DMS153 treated with DMSO at 0.1 percent for 48 hours (cell line): ENCODE data around the gene LIN9.

Experiments
- DNase-seq: peaks from one replicate; lab custom pipeline; 2025; ENCODE audit not compliant: unreplicated experiment; lab: John Stamatoyannopoulos, UW

LIN9 gene

GRCh38 chr1:226322986-226323385 lies 14.0 kb upstream of the LIN9 start:
- no peak for DNase-seq

- no peak for DNase-seq
Observed at GRCh38 chr1:226320930-226321329, 12.0 kb upstream of the LIN9 start.

- DNase-seq: no peak
Observed at GRCh38 chr1:226318471-226318870, 9.5 kb upstream of the LIN9 start.

GRCh38 chr1:226314055-226314454 lies 5.1 kb upstream of the LIN9 start:
- DNase-seq: no peak

- no peak for DNase-seq
Observed at GRCh38 chr1:226312065-226312464, 3.1 kb upstream of the LIN9 start.

- DNase-seq: no peak
Observed at GRCh38 chr1:226311376-226311775, 2.4 kb upstream of the LIN9 start.

GRCh38 chr1:226310637-226311195 lies 1.8 kb upstream of the LIN9 start:
- no peak for DNase-seq

- no peak for DNase-seq
Observed at GRCh38 chr1:226310245-226310540, 1.2 kb upstream of the LIN9 start.

GRCh38 chr1:226309398-226310244 lies 657 bp upstream of the LIN9 start:
- peak; percentile 22 for DNase-seq

GRCh38 chr1:226308166-226308722 lies 720 bp downstream of the LIN9 start:
- no peak for DNase-seq

GRCh38 chr1:226306425-226306824 lies 2.5 kb downstream of the LIN9 start:
- DNase-seq: no peak

GRCh38 chr1:226305184-226305583 lies 3.8 kb downstream of the LIN9 start:
- DNase-seq: no peak

- no peak for DNase-seq
Observed at GRCh38 chr1:226304291-226304955, 4.5 kb downstream of the LIN9 start.

GRCh38 chr1:226302731-226303130 lies 6.2 kb downstream of the LIN9 start:
- no peak for DNase-seq

- DNase-seq: no peak
Observed at GRCh38 chr1:226296911-226297310, 12.1 kb downstream of the LIN9 start.

- no peak for DNase-seq
Observed at GRCh38 chr1:226293553-226293920, 15.4 kb downstream of the LIN9 start.

GRCh38 chr1:226292874-226293552 lies 16.0 kb downstream of the LIN9 start:
- DNase-seq: no peak

GRCh38 chr1:226287587-226287986 lies 21.4 kb downstream of the LIN9 start:
- no peak for DNase-seq

GRCh38 chr1:226281058-226281457 lies 27.9 kb downstream of the LIN9 start:
- DNase-seq: no peak

- no peak for DNase-seq
Observed at GRCh38 chr1:226279498-226279897, 29.5 kb downstream of the LIN9 start.

- DNase-seq: no peak
Observed at GRCh38 chr1:226277897-226278296, 31.1 kb downstream of the LIN9 start.

- DNase-seq: no peak
Observed at GRCh38 chr1:226276987-226277386, 32.0 kb downstream of the LIN9 start.
